PFSK-1 (cell line): ENCODE data around the gene FSTL1.

ENCODE experiments used
- FOXP2 ChIP-seq: optimal IDR thresholded peaks from 2 replicates; pipeline ENCODE3; 2011; ENCODE audit warnings: borderline replicate concordance, control low read depth, inconsistent platforms; ENCODE audit not compliant: insufficient read depth; ENCODE audit errors: extremely low read length, extremely low read depth
- POLR2AphosphoS5 ChIP-seq: IDR thresholded peaks from 2 replicates; pipeline ENCODE4 v1.6.1; 2012; ENCODE audit warnings: low read depth, mild to moderate bottlenecking, control low read depth, low read length, moderate library complexity
- REST ChIP-seq, 2 experiments: IDR thresholded peaks; 2 replicates each; pipeline versions ENCODE4 v1.6.1 to v1.8.0; 2011 to 2012; ENCODE audit warnings: low read depth in 2 of 2, low read length in 2 of 2, control low read depth in 1 of 2, inconsistent platforms in 1 of 2, mild to moderate bottlenecking in 1 of 2, moderate library complexity in 1 of 2; ENCODE audit not compliant: insufficient read depth in 1 of 2
- SIN3A ChIP-seq: IDR thresholded peaks from 2 replicates; pipeline ENCODE4 v1.6.1; 2012; ENCODE audit warnings: mild to moderate bottlenecking, low read length, moderate library complexity, borderline replicate concordance; ENCODE audit not compliant: insufficient read depth
- TAF1 ChIP-seq: IDR thresholded peaks from 2 replicates; pipeline ENCODE4 v1.6.1; 2012; ENCODE audit warnings: low read length, control low read depth, borderline replicate concordance; ENCODE audit not compliant: insufficient read depth

Gene FSTL1

GRCh38 chr3:120353463-120353862 lies 97.3 kb downstream of the FSTL1 start:
- no peak for TF ChIP-seq POLR2AphosphoS5
- TF ChIP-seq TAF1 = no peak
- TF ChIP-seq SIN3A = no peak
- TF ChIP-seq REST (IDR thresholded peaks at IDR 0.05; ENCODE audit: insufficient read depth in 1 of 2, low read depth in 2 of 2, low read length in 2 of 2) = no peak
- TF ChIP-seq FOXP2 = no peak

GRCh38 chr3:120352017-120352416 lies 98.8 kb downstream of the FSTL1 start:
- TF ChIP-seq POLR2AphosphoS5 = no peak
- no peak for TF ChIP-seq SIN3A
- TF ChIP-seq TAF1 = no peak
- no peak for TF ChIP-seq FOXP2
- TF ChIP-seq REST (IDR thresholded peaks at IDR 0.05; ENCODE audit: insufficient read depth in 1 of 2, low read depth in 2 of 2, low read length in 2 of 2) = no peak

- TF ChIP-seq TAF1 (no peak), REST (IDR thresholded peaks at IDR 0.05; ENCODE audit: insufficient read depth in 1 of 2, low read depth in 2 of 2, low read length in 2 of 2) (no peak), FOXP2 (no peak), POLR2AphosphoS5 (no peak), SIN3A (no peak)
Observed at GRCh38 chr3:120350401-120350941, 100.3 kb downstream of the FSTL1 start.

- TF ChIP-seq POLR2AphosphoS5 (no peak), TAF1 (no peak), FOXP2 (no peak), REST (IDR thresholded peaks at IDR 0.05; ENCODE audit: insufficient read depth in 1 of 2, low read depth in 2 of 2, low read length in 2 of 2) (no peak), SIN3A (no peak)
Observed at GRCh38 chr3:120349855-120350125, 101.0 kb downstream of the FSTL1 start.
